Stimulated activated CD4-positive, alpha-beta T cell treated with anti-CD3 and anti-CD28 coated beads, Interleukin-12 subunit alpha, Interleukin-12 subunit beta, amount 100 ng/mL, for 24 hours (primary cell): ENCODE measurements around the gene LCE2C.
"Not testable (repeated sequence)": the region's sequence is repeated elsewhere in the genome, so short reads cannot be mapped to it uniquely, and the experiment has no call there.

ENCODE experiments used
- DNase-seq, 2 experiments: peaks; one replicate each; pipeline ENCODE4 v3.0.0-alpha.2; 2020; ENCODE audit warnings: low read depth in 2 of 2

Gene LCE2C, protein sequence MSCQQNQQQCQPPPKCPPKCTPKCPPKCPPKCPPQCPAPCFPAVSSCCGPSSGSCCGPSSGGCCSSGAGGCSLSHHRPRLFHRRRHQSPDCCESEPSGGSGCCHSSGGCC

GRCh38 chr1:152674983-152675382, at the start of gene LCE2C:
TSS of gene LCE2C (plus strand) at chr1:152675279. CDS start at chr1:152676016, 737 bp downstream.
- DNase-seq = not testable (repeated sequence)

GRCh38 chr1:152626744-152627143, 48.3 kb upstream of the LCE2C start:
- no peak for DNase-seq

GRCh38 chr1:152630596-152630995, 44.5 kb upstream of the LCE2C start:
- no peak for DNase-seq

- DNase-seq = no peak
Measured at GRCh38 chr1:152640351-152640750, 34.7 kb upstream of the LCE2C start.

GRCh38 chr1:152643945-152644344, 31.1 kb upstream of the LCE2C start:
- no peak for DNase-seq

DNA sequence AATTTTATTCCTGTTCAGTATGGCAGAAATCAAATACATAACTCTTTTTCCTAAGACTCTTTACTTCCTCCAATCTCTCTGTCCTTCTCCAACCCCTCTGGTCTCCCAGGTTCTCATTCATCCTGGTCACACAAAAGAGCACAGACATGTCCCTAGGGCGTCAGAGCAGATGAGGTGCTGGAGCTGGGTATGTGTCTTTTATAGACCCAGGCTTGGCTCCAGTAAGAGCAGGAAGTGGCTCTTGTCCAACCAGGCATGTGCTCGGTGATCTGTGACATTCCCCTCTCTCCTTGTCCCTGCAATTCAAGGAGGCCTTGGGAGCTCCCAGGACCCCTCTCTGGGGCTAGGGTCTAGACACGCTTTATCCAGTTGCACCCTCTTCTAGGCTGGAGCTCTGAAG, 29.9 kb upstream of the LCE2C start:
- DNase-seq = no peak

DNA sequence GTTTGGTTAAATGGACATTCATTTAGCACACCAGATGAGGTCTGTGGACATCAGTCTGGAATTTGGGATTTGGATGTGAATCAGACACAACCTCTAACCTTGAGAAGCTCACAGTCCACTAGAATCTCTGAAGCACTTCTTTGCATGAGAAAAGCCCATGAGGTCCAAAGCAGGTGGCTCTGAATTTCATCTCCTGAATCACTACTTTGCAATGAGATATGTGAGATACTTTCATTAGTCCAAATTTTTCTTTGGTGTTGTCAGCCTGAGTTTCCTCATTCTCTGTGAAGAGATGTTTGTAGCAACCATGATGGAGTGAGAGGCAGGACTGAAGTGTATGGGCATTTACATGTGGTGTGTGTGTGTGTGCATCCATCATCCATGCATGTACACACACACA, 28.4 kb upstream of the LCE2C start:
- no peak for DNase-seq

DNA sequence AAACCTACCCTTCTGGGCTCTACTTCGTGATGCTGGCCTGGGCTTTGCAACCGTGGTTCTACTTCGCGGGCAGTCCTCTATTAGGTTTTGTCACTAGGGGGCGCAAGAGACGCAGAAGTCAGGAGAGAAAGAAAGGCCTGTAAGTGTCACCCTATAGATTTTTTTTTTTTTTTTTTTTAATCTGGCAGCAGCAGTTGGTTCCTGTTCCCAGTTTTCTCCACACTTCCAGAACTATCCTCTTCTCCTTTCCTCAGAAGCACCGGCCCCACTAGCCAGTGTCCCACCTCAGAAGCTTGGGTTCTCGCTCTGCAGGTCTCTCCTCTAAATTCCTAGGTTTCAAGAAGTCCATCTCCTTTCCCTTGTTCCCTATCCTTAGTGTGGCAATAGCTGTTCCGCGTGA, 21.0 kb upstream of the LCE2C start:
- peak; percentile 3 to 58 for DNase-seq

- DNase-seq = no peak
Measured at GRCh38 chr1:152656459-152656858, 18.6 kb upstream of the LCE2C start.

GRCh38 chr1:152657677-152658076, 17.4 kb upstream of the LCE2C start:
- DNase-seq = no peak

- DNase-seq = no peak
Measured at GRCh38 chr1:152658649-152659048, 16.4 kb upstream of the LCE2C start.

DNA sequence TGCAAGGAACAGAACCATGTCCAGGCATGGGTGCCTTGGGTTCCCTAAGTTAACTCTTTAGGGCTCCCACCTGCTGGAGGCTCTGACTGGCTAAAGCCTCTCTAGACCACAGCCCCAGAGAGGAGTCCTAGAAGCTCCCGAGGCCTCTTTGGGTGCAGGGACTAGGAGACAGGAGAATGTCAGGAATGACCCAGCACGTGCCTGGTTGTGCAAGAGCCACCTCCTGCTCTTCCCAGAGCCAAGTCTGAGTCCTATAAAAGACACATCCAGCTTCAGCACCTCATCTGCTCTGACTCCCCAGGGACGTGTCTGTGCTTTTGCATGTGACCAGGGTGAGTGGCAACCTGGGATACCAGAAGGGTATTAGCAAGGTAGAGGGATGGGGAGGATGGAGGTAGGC, 12.0 kb upstream of the LCE2C start, which contains the start of gene LCE2D:
Gene LCE2D, plus strand, starts transcription at position 283 of the 400 bp plus-strand sequence. CDS start 726 bp downstream, outside the sequence.
- DNase-seq = no peak

GRCh38 chr1:152666171-152666570, 8.9 kb upstream of the LCE2C start:
- not testable (repeated sequence) for DNase-seq

- DNase-seq = no peak
Measured at GRCh38 chr1:152667648-152668047, 7.4 kb upstream of the LCE2C start.

- no peak for DNase-seq
Measured at GRCh38 chr1:152673016-152673415, 2.1 kb upstream of the LCE2C start.

GRCh38 chr1:152679459-152679858, 4.4 kb downstream of the LCE2C start:
- no peak for DNase-seq

GRCh38 chr1:152681616-152682015, 6.5 kb downstream of the LCE2C start:
- no peak for DNase-seq

DNA sequence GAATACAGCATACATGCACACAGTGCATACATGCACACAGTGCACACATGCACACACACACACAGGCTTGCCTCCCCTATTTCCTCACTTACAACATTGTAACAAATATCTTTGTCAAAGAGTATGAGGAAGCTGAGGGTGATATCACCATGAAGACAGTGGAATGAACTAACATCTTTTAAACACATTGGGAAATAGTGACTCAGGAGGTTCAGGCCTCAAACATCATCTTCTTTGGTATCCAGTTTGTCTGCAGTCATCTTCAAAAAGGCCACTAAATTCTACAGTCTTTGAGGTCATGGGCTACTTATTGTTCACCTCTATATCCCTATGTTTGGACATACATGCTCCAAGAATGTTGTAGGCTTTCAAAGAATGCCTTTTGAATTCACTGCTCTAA, 8.8 kb downstream of the LCE2C start:
- DNase-seq = no peak

- DNase-seq = not testable (repeated sequence)
Measured at GRCh38 chr1:152685823-152686222, 10.7 kb downstream of the LCE2C start, which contains the start of gene LCE2B. TSS of gene LCE2B (plus strand) at chr1:152686123. CDS start at chr1:152686844, 721 bp downstream.

- DNase-seq = no peak
Measured at GRCh38 chr1:152697701-152698600, 22.9 kb downstream of the LCE2C start, which contains the start of gene LCE2A. TSS of gene LCE2A (plus strand) at chr1:152698345. CDS start at chr1:152698902, 557 bp downstream.

- no peak for DNase-seq
Measured at GRCh38 chr1:152699746-152700145, 24.7 kb downstream of the LCE2C start.

- no peak for DNase-seq
Measured at GRCh38 chr1:152707860-152708259, 32.8 kb downstream of the LCE2C start, which contains the start of gene LCE4A. TSS of gene LCE4A (plus strand) at chr1:152708160. CDS start at chr1:152709076, 916 bp downstream.

- DNase-seq = no peak
Measured at GRCh38 chr1:152718238-152718637, 43.2 kb downstream of the LCE2C start.
